HepG2 (cell line): ENCODE results near the gene B4GALT7. TPM values are rescaled to one million over a fixed set of nuclear protein-coding genes. Genes with fewer than 3 reads are reported as not detected.

Experiments used
- MAFG ChIP-seq: sonication (generic); formaldehyde crosslinking; IDR thresholded peaks from 2 replicates; pipeline ENCODE4 v1.5.1; 2020; ENCODE audit warnings: mild to moderate bottlenecking, missing genetic modification reagents
- NFKBIZ ChIP-seq: IDR thresholded peaks from 2 replicates; pipeline ENCODE4 v1.6.1; 2018; ENCODE audit warnings: missing genetic modification reagents, missing compliant biosample characterization
- TOPORS ChIP-seq: sonication (generic); formaldehyde crosslinking; IDR thresholded peaks from 2 replicates; pipeline ENCODE4 v1.8.0; 2023; ENCODE audit warnings: mild to moderate bottlenecking, missing genetic modification reagents
- ZNF589 ChIP-seq: sonication (generic); formaldehyde crosslinking; conservative IDR thresholded peaks from 2 replicates; pipeline ENCODE4 v1.8.0; 2022; ENCODE audit warnings: mild to moderate bottlenecking, moderate library complexity, missing genetic modification reagents
- ZSCAN30 ChIP-seq: sonication (generic); formaldehyde crosslinking; IDR thresholded peaks from 2 replicates; pipeline ENCODE4 v1.5.0; 2020; ENCODE audit warnings: mild to moderate bottlenecking, missing genetic modification reagents
- polyA plus RNA-seq, 8 experiments: library from polyadenylated mRNA; depleted of rRNA in 3 of 8; stranded (reverse) in 7 of 8; unstranded in 1 of 8; fragments of >200 nt; fragmentation: Illumina TruSeq in 4 of 8; extraction: Trizol in 4 of 8; gene quantifications; 2 replicates each; pipeline versions ENCODE4 v1.2.1 to v1.2.3, GENCODE V29; 2011 to 2016; ENCODE audit warnings: low read depth in 4 of 8, missing spikeins in 1 of 8, mixed read lengths in 1 of 8; ENCODE audit not compliant: insufficient read depth in 1 of 8
- total RNA-seq, 5 experiments: library from RNA; depleted of rRNA; stranded (reverse); fragments of >200 nt; fragmentation: Illumina TruSeq; extraction: Trizol; gene quantifications; 2 replicates each; pipeline ENCODE4 v1.2.3, GENCODE V29; 2016; ENCODE audit warnings: low read depth in 1 of 5
- TF ChIP-seq, protein P1 (sequence below): sonication (generic); formaldehyde crosslinking; conservative IDR thresholded peaks from 2 replicates; pipeline ENCODE4 v1.4.0; 2020; ENCODE audit warnings: mild to moderate bottlenecking, missing genetic modification reagents, moderate library complexity
- TF ChIP-seq, protein P2 (sequence below): sonication (generic); formaldehyde crosslinking; IDR thresholded peaks from 2 replicates; pipeline ENCODE4 v1.5.0; 2020; ENCODE audit warnings: mild to moderate bottlenecking, missing genetic modification reagents, borderline replicate concordance
- TF ChIP-seq, protein P3 (sequence below): sonication (generic); formaldehyde crosslinking; IDR thresholded peaks from 2 replicates; pipeline ENCODE4 v1.8.0; 2022; ENCODE audit warnings: mild to moderate bottlenecking, missing genetic modification reagents
- TF ChIP-seq, protein P4 (sequence below): sonication (generic); formaldehyde crosslinking; IDR thresholded peaks from 2 replicates; pipeline ENCODE4 v1.4.0; 2020; ENCODE audit warnings: low read depth, mild to moderate bottlenecking, missing genetic modification reagents
- TF ChIP-seq, protein P5 (sequence below): sonication (generic); formaldehyde crosslinking; IDR thresholded peaks from 2 replicates; pipeline ENCODE4 v1.5.0; 2020; ENCODE audit warnings: mild to moderate bottlenecking, missing genetic modification reagents, borderline replicate concordance

The B4GALT7 gene
- total and polyA plus RNA-seq, 2 of the 13 experiments (the other 11 are each of a cell fraction or from before 2014, with no cell fraction given) = 16.4 to 20.5 TPM

DNA sequence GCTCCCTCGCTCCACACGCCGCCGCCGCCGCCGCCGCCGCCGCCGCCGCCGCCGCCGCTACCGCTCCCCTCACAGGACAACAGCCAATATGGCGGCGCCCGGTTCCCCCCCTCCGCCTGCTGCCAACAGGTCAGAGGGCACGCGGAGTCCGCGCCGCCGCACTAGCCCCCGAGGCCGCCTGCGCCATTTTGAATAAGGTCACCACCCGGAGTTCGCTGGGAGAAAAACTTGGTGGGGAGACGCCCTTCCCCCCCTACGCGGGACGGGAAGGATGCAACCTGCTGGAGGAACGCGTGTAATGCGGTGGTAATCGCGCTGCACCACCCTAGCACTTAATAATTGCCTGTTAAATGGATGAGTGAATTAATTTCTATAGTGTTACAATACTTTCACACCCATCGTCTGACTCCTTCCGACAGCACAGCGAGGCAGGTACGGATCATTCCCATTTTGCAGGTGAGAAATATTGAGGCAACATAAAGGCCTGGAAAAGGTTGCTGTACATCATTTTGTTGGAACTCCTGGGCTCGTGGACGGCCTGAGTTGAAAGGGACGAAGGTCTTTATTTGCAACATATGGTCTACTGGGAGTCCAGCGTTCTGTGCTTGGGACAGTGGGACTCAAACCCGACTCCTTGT is 45.3 kb upstream of the B4GALT7 start, which contains the start of gene FAM193B (continued):
- TF ChIP-seq, protein P1, sequence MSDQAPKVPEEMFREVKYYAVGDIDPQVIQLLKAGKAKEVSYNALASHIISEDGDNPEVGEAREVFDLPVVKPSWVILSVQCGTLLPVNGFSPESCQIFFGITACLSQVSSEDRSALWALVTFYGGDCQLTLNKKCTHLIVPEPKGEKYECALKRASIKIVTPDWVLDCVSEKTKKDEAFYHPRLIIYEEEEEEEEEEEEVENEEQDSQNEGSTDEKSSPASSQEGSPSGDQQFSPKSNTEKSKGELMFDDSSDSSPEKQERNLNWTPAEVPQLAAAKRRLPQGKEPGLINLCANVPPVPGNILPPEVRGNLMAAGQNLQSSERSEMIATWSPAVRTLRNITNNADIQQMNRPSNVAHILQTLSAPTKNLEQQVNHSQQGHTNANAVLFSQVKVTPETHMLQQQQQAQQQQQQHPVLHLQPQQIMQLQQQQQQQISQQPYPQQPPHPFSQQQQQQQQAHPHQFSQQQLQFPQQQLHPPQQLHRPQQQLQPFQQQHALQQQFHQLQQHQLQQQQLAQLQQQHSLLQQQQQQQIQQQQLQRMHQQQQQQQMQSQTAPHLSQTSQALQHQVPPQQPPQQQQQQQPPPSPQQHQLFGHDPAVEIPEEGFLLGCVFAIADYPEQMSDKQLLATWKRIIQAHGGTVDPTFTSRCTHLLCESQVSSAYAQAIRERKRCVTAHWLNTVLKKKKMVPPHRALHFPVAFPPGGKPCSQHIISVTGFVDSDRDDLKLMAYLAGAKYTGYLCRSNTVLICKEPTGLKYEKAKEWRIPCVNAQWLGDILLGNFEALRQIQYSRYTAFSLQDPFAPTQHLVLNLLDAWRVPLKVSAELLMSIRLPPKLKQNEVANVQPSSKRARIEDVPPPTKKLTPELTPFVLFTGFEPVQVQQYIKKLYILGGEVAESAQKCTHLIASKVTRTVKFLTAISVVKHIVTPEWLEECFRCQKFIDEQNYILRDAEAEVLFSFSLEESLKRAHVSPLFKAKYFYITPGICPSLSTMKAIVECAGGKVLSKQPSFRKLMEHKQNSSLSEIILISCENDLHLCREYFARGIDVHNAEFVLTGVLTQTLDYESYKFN (CRISPR knock-in tag) = no peak; the same call in 1 of the 2 replicates
- TF ChIP-seq ZSCAN30 (CRISPR knock-in tag) (no peak), ZNF589 (CRISPR knock-in tag) (no peak), TOPORS (no peak), MAFG (CRISPR knock-in tag) (no peak), NFKBIZ (CRISPR knock-in tag) (no peak)
- TF ChIP-seq, protein P2, sequence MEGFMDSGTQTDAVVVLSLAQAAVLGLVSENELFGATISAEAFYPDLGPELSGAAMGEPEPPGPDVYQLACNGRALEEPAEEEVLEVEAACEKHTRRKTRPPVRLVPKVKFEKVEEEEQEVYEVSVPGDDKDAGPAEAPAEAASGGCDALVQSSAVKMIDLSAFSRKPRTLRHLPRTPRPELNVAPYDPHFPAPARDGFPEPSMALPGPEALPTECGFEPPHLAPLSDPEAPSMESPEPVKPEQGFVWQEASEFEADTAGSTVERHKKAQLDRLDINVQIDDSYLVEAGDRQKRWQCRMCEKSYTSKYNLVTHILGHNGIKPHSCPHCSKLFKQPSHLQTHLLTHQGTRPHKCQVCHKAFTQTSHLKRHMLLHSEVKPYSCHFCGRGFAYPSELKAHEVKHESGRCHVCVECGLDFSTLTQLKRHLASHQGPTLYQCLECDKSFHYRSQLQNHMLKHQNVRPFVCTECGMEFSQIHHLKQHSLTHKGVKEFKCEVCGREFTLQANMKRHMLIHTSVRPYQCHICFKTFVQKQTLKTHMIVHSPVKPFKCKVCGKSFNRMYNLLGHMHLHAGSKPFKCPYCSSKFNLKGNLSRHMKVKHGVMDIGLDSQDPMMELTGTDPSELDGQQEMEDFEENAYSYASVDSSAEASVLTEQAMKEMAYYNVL (CRISPR knock-in tag) = no peak
- TF ChIP-seq, protein P3, sequence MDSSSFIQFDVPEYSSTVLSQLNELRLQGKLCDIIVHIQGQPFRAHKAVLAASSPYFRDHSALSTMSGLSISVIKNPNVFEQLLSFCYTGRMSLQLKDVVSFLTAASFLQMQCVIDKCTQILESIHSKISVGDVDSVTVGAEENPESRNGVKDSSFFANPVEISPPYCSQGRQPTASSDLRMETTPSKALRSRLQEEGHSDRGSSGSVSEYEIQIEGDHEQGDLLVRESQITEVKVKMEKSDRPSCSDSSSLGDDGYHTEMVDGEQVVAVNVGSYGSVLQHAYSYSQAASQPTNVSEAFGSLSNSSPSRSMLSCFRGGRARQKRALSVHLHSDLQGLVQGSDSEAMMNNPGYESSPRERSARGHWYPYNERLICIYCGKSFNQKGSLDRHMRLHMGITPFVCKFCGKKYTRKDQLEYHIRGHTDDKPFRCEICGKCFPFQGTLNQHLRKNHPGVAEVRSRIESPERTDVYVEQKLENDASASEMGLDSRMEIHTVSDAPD (CRISPR knock-in tag) = no peak
- TF ChIP-seq, protein P4, sequence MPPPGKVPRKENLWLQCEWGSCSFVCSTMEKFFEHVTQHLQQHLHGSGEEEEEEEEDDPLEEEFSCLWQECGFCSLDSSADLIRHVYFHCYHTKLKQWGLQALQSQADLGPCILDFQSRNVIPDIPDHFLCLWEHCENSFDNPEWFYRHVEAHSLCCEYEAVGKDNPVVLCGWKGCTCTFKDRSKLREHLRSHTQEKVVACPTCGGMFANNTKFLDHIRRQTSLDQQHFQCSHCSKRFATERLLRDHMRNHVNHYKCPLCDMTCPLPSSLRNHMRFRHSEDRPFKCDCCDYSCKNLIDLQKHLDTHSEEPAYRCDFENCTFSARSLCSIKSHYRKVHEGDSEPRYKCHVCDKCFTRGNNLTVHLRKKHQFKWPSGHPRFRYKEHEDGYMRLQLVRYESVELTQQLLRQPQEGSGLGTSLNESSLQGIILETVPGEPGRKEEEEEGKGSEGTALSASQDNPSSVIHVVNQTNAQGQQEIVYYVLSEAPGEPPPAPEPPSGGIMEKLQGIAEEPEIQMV = no peak
- TF ChIP-seq, protein P5, sequence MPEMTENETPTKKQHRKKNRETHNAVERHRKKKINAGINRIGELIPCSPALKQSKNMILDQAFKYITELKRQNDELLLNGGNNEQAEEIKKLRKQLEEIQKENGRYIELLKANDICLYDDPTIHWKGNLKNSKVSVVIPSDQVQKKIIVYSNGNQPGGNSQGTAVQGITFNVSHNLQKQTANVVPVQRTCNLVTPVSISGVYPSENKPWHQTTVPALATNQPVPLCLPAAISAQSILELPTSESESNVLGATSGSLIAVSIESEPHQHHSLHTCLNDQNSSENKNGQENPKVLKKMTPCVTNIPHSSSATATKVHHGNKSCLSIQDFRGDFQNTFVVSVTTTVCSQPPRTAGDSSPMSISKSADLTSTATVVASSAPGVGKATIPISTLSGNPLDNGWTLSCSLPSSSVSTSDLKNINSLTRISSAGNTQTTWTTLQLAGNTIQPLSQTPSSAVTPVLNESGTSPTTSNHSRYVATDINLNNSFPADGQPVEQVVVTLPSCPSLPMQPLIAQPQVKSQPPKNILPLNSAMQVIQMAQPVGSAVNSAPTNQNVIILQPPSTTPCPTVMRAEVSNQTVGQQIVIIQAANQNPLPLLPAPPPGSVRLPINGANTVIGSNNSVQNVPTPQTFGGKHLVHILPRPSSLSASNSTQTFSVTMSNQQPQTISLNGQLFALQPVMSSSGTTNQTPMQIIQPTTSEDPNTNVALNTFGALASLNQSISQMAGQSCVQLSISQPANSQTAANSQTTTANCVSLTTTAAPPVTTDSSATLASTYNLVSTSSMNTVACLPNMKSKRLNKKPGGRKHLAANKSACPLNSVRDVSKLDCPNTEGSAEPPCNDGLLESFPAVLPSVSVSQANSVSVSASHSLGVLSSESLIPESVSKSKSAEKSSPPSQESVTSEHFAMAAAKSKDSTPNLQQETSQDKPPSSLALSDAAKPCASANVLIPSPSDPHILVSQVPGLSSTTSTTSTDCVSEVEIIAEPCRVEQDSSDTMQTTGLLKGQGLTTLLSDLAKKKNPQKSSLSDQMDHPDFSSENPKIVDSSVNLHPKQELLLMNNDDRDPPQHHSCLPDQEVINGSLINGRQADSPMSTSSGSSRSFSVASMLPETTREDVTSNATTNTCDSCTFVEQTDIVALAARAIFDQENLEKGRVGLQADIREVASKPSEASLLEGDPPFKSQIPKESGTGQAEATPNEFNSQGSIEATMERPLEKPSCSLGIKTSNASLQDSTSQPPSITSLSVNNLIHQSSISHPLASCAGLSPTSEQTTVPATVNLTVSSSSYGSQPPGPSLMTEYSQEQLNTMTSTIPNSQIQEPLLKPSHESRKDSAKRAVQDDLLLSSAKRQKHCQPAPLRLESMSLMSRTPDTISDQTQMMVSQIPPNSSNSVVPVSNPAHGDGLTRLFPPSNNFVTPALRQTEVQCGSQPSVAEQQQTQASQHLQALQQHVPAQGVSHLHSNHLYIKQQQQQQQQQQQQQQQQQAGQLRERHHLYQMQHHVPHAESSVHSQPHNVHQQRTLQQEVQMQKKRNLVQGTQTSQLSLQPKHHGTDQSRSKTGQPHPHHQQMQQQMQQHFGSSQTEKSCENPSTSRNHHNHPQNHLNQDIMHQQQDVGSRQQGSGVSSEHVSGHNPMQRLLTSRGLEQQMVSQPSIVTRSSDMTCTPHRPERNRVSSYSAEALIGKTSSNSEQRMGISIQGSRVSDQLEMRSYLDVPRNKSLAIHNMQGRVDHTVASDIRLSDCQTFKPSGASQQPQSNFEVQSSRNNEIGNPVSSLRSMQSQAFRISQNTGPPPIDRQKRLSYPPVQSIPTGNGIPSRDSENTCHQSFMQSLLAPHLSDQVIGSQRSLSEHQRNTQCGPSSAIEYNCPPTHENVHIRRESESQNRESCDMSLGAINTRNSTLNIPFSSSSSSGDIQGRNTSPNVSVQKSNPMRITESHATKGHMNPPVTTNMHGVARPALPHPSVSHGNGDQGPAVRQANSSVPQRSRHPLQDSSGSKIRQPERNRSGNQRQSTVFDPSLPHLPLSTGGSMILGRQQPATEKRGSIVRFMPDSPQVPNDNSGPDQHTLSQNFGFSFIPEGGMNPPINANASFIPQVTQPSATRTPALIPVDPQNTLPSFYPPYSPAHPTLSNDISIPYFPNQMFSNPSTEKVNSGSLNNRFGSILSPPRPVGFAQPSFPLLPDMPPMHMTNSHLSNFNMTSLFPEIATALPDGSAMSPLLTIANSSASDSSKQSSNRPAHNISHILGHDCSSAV (CRISPR knock-in tag) = no peak
